Measurements from ENCODE around the gene MIOS.
A peak's percentile ranks its signal among the peaks of the same experiment; 100 is the strongest.

Gene MIOS

GRCh38 chr7:7566651-7567611 lies at the start of gene MIOS:
Gene MIOS, plus strand, starts transcription at chr7:7566884. Its CDS starts 5,592 bp downstream, at chr7:7572476.
- DNase-seq = peak; percentile 77

- no peak for DNase-seq
These were observed 48.9 kb upstream of the MIOS start for GRCh38 chr7:7517754-7518153.

- DNase-seq = no peak
These were observed 47.6 kb upstream of the MIOS start for GRCh38 chr7:7519056-7519455.

GRCh38 chr7:7519528-7519927 lies 47.2 kb upstream of the MIOS start:
- no peak for DNase-seq

GRCh38 chr7:7521259-7521658 lies 45.4 kb upstream of the MIOS start:
- no peak for DNase-seq

GRCh38 chr7:7522421-7522820 lies 44.3 kb upstream of the MIOS start:
- no peak for DNase-seq

- no peak for DNase-seq
These were observed 42.6 kb upstream of the MIOS start for GRCh38 chr7:7524121-7524520.

- DNase-seq = no peak
These were observed 40.7 kb upstream of the MIOS start for GRCh38 chr7:7526006-7526405.

- no peak for DNase-seq
These were observed 39.6 kb upstream of the MIOS start for GRCh38 chr7:7527047-7527446.

- DNase-seq = no peak
These were observed 37.4 kb upstream of the MIOS start for GRCh38 chr7:7529328-7529727.

- no peak for DNase-seq
These were observed 32.8 kb upstream of the MIOS start for GRCh38 chr7:7533831-7534430.

- no peak for DNase-seq
These were observed 31.0 kb upstream of the MIOS start, which contains the start of gene COL28A1 for GRCh38 chr7:7535691-7536090. Gene COL28A1, minus strand, starts transcription at chr7:7535873. Its CDS starts 2,998 bp downstream, at chr7:7532875.

GRCh38 chr7:7536396-7537019 lies 30.2 kb upstream of the MIOS start:
- no peak for DNase-seq

GRCh38 chr7:7537711-7538110 lies 29.0 kb upstream of the MIOS start:
- DNase-seq = no peak

- no peak for DNase-seq
These were observed 27.5 kb upstream of the MIOS start for GRCh38 chr7:7539152-7539551.

GRCh38 chr7:7539711-7540110 lies 27.0 kb upstream of the MIOS start:
- no peak for DNase-seq

GRCh38 chr7:7542251-7542835 lies 24.3 kb upstream of the MIOS start:
- DNase-seq = no peak

GRCh38 chr7:7548407-7548806 lies 18.3 kb upstream of the MIOS start:
- no peak for DNase-seq

GRCh38 chr7:7550663-7551062 lies 16.0 kb upstream of the MIOS start:
- no peak for DNase-seq

- no peak for DNase-seq
These were observed 14.5 kb upstream of the MIOS start for GRCh38 chr7:7552199-7552598.

GRCh38 chr7:7553386-7553785 lies 13.3 kb upstream of the MIOS start:
- no peak for DNase-seq

- no peak for DNase-seq
These were observed 12.7 kb upstream of the MIOS start for GRCh38 chr7:7554021-7554432.
